Measurements from ENCODE around the gene ZNF442. TPM values are rescaled to one million over a fixed set of nuclear protein-coding genes. Genes with fewer than 3 reads are reported as not detected.
"Not testable (repeated sequence)": the region's sequence is repeated elsewhere in the genome, so short reads cannot be mapped to it uniquely, and the experiment has no call there.

ZNF442 gene
- total and polyA plus RNA-seq, 2 donors = 1.9 to 3.8 TPM

DNA sequence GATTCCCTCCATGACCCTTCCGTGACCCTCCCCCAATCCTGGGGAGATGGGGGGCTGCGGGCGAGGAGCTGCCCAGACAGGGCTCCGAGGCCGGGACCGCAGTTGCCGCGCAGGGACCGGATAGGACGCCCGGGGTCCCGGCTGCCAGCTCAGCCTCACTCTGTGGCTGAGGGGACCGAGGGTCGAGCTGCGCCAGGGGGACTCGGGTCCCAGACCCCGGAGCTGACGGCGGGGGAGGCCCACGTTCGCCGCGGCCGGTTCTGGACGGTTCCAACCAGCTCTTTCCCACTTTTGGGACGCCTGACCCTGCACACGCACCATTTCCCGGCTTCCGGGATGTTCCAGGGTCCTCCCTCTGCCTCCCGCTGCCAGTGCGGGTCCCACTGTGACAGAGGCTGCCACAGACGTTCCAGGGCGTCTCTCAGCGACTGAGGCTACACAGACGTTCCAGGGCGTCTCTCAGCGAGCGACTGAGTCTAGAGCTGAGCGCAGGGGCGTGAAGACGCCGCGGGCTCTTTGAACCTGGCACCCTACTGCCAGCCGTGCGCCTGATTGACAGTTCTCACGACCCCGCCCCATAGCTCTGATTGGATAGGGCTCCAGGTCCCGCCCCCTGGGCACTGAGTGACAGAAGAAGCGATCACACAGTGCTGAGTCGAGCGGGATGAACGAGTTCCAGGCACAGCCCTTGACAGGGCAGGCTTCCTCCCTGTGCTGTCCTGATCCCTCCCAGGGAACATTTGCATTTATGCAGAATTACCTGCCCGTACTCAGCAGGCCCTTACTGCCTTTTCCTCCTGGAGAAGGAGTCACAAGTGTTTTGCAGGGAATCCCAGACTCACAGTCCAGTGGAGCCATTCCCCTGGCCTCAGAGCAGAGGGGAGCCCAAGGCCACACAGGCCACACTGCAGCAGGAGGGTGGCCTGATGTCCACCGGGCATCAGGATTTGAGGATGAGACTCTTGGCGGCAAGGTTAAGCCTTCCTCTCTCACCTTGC is 32.0 kb downstream of the ZNF442 start, which contains the start of gene ZNF563:
ZNF563 (minus strand) TSS at position 472 of the 998 bp plus-strand sequence; CDS start at position 321, 151 bp downstream.
- WGBS = 3% methylated on average over 55 of the region's 55 CpGs
- peaks cover 20 to 23% of the 10 kb centered on the region in 2 donors for H3K4me1 ChIP-seq (ENCODE audit: control insufficient read depth in 2 of 2, insufficient read depth in 2 of 2, low read length in 2 of 2)
- H3K4me3 ChIP-seq (ENCODE audit: low read length in 2 of 2) = peak within 1 kb of the TSS; percentile 84 to 92
- peaks cover 0 to 1% of the 10 kb centered on the region in 2 donors for H3K9me3 ChIP-seq (ENCODE audit: control insufficient read depth in 2 of 2, insufficient read depth in 1 of 2, low read length in 1 of 2)
- no peaks in the 10 kb centered on the region for H3K36me3 ChIP-seq (ENCODE audit: control insufficient read depth in 2 of 2, insufficient read depth in 2 of 2, low read length in 1 of 2)
- H3K27me3 ChIP-seq (ENCODE audit: control insufficient read depth in 2 of 2, insufficient read depth in 1 of 2, low read length in 1 of 2) = no peaks in the 10 kb centered on the region
- DNase-seq (ENCODE audit: low read depth in 6 of 9, low spot score in 9 of 9) = peak; percentile 95 to 99 (median 98)
- H3K27ac ChIP-seq (ENCODE audit: low read depth in 1 of 2, low read length in 1 of 2) = peak within 1 kb of the TSS; percentile 93 to 97

DNA sequence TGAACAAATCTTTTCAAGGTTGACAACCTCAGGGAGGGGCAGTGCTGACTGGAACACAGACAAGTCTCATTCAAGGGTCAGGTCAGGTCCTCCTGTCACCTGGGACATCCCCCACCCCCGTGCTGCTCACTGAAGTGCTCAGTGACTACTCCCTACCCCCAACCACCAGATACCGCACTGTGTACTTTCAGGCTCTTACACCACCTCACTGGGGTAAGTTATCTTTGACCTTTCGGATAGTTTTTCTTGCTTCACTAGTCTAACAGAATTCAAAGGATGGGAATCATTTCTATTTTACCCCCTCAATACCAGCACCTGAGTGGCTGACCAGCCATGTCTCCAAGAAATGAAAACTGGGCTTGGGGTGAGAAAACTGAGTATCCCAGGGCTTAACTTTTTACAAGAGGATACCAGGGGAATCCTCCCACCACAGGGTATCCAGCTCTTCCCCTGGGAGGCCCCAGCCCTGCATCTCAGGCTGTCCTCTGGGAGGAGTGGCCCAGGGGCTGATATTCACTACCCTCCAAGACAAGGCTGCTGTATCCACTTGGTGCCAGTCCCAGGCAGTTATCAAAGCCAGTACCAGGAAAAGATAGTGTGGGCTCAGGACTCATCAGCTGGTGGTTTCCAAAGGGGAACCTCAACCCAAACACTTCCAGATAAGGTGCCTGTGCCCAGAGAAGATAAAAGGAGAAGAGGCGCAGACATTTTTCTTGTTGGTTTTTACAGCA is 34.1 kb downstream of the ZNF442 start:
- WGBS = 61% methylated on average over 4 of the region's 4 CpGs
- no peaks in the 10 kb centered on the region for H3K27me3 ChIP-seq (ENCODE audit: control insufficient read depth in 2 of 2, insufficient read depth in 1 of 2, low read length in 1 of 2)
- H3K4me3 ChIP-seq (ENCODE audit: low read length in 2 of 2) = no peak overlapping the region
- DNase-seq (ENCODE audit: low read depth in 6 of 9, low spot score in 9 of 9) = peak in 5 of 9 donors; percentile 26 to 61 (median 28)
- H3K36me3 ChIP-seq (ENCODE audit: control insufficient read depth in 2 of 2, insufficient read depth in 2 of 2, low read length in 1 of 2) = no peaks in the 10 kb centered on the region
- H3K4me1 ChIP-seq (ENCODE audit: control insufficient read depth in 2 of 2, insufficient read depth in 2 of 2, low read length in 2 of 2) = peaks cover 20 to 23% of the 10 kb centered on the region in 2 donors
- peaks cover 0 to 1% of the 10 kb centered on the region in 2 donors for H3K9me3 ChIP-seq (ENCODE audit: control insufficient read depth in 2 of 2, insufficient read depth in 1 of 2, low read length in 1 of 2)
- peak overlapping the region in 1 of 2 donors; percentile 20 for H3K27ac ChIP-seq (ENCODE audit: low read depth in 1 of 2, low read length in 1 of 2)

DNA sequence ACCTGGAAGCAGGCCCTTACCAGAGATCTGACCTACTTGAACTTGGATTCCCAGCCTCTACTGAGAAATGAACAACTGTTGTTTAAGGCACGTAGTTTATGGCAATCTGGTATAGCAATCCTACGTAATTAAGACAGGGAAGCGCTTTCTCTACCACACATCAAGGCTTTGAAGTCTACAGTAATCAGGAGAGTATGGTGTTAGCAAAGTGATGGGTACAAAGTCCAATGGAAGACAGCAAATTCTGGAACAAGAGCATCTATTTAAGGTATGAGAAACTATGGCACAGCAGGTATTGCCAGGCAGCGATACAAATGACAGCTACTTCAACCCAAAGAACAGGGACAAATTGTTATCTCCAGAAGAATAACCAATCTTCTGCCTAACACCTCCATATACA is 35.1 kb downstream of the ZNF442 start:
- Histone ChIP-seq H3K4me1 (ENCODE audit: control insufficient read depth in 2 of 2, insufficient read depth in 2 of 2, low read length in 2 of 2) (peaks cover 20 to 23% of the 10 kb centered on the region in 2 donors), H3K27me3 (ENCODE audit: control insufficient read depth in 2 of 2, insufficient read depth in 1 of 2, low read length in 1 of 2) (no peaks in the 10 kb centered on the region), H3K27ac (ENCODE audit: low read depth in 1 of 2, low read length in 1 of 2) (no peak overlapping the region), H3K36me3 (ENCODE audit: control insufficient read depth in 2 of 2, insufficient read depth in 2 of 2, low read length in 1 of 2) (no peaks in the 10 kb centered on the region), H3K9me3 (ENCODE audit: control insufficient read depth in 2 of 2, insufficient read depth in 1 of 2, low read length in 1 of 2) (peaks cover 0 to 1% of the 10 kb centered on the region in 2 donors), H3K4me3 (ENCODE audit: low read length in 2 of 2) (no peak overlapping the region)
- 98% methylated on average over 4 of the region's 4 CpGs for WGBS
- DNase-seq (ENCODE audit: low read depth in 6 of 9, low spot score in 9 of 9) = no peak

DNA sequence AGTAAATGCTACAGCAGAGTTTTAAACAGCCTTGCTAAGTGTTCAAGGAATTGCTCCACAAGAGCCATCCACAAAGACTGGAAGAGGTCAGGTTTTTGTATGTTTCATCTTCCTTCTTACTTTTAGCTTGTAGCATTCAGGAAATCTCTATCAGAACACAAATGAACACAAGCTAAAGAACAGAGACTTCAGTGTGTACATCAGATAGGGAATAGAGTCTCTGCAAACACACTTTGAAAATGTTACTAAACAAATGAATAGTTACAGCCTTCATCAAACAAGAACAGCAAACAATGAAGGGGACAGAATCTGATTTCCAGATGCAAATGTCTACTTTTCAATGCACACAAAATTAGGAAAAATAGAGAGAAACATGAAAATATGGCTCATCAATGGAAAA is 39.8 kb downstream of the ZNF442 start:
- H3K27ac ChIP-seq (ENCODE audit: low read depth in 1 of 2, low read length in 1 of 2) = no peak overlapping the region
- peaks cover 0 to 3% of the 10 kb centered on the region in 2 donors for H3K9me3 ChIP-seq (ENCODE audit: control insufficient read depth in 2 of 2, insufficient read depth in 1 of 2, low read length in 1 of 2)
- DNase-seq (ENCODE audit: low read depth in 6 of 9, low spot score in 9 of 9) = no peak
- H3K4me3 ChIP-seq (ENCODE audit: low read length in 2 of 2) = no peak overlapping the region
- H3K27me3 ChIP-seq (ENCODE audit: control insufficient read depth in 2 of 2, insufficient read depth in 1 of 2, low read length in 1 of 2) = no peaks in the 10 kb centered on the region
- H3K36me3 ChIP-seq (ENCODE audit: control insufficient read depth in 2 of 2, insufficient read depth in 2 of 2, low read length in 1 of 2) = peaks cover 8 to 11% of the 10 kb centered on the region in 2 donors
- H3K4me1 ChIP-seq (ENCODE audit: control insufficient read depth in 2 of 2, insufficient read depth in 2 of 2, low read length in 2 of 2) = no peaks in the 10 kb centered on the region

DNA sequence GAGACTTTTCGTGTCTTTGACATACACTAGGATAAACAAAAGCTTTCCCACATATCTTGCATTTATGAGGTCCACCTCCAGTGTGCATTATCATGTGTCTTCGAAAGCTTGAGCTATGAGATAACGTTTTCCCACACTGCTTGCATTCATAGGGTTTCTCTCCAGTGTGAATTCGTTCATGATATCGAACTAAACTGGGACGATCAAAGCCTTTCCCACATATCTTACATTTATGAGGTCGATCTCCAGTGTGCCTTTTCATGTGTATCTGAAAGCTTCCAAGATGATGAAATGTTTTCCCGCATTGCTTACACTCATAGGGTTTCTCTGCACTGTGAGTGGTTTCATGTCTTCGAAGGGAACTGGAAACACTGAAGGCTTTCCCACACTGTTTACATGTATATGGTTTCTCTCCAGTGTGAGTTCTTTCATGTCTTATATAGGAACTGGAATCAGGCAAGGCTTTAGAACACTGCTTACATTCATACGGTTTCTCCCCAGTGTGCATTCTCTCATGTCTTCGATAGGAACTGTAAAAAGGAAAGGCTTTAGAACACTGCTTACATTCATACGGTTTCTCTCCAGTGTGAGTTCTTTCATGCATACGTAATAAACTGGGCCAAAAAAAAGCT is 46.6 kb downstream of the ZNF442 start:
- 98% methylated on average over 13 of the region's 13 CpGs for WGBS
- peaks cover 1 to 10% of the 10 kb centered on the region in 2 donors for H3K9me3 ChIP-seq (ENCODE audit: control insufficient read depth in 2 of 2, insufficient read depth in 1 of 2, low read length in 1 of 2)
- H3K27ac ChIP-seq (ENCODE audit: low read depth in 1 of 2, low read length in 1 of 2) = no peak overlapping the region
- no peaks in the 10 kb centered on the region for H3K27me3 ChIP-seq (ENCODE audit: control insufficient read depth in 2 of 2, insufficient read depth in 1 of 2, low read length in 1 of 2)
- no peaks in the 10 kb centered on the region for H3K4me1 ChIP-seq (ENCODE audit: control insufficient read depth in 2 of 2, insufficient read depth in 2 of 2, low read length in 2 of 2)
- no peak overlapping the region for H3K4me3 ChIP-seq (ENCODE audit: low read length in 2 of 2)
- no peak for DNase-seq (ENCODE audit: low read depth in 6 of 9, low spot score in 9 of 9)
- peaks cover 29 to 33% of the 10 kb centered on the region in 2 donors for H3K36me3 ChIP-seq (ENCODE audit: control insufficient read depth in 2 of 2, insufficient read depth in 2 of 2, low read length in 1 of 2)

DNA sequence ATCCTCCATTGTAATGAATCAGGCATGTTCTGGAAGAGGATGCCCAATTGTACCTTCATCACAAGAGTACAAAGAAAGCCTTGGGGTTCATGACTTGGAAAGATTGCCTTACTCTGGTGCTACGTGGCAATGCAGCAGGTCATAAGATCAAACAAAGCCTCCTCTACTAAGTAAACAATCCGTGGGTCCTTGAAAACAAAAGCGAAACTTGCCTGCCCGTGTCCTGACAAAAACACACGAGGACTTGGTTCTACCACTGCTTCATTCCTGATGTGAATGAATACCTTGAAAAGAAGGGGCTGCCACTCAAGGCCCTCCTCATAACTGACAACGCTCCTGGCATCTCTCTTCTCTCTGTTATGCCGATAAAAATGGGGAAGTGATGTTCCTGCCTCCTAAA is 50.9 kb downstream of the ZNF442 start:
- no peak overlapping the region for H3K27ac ChIP-seq (ENCODE audit: low read depth in 1 of 2, low read length in 1 of 2)
- DNase-seq (ENCODE audit: low read depth in 6 of 9, low spot score in 9 of 9) = no peak
- 91% methylated on average over 7 of the region's 7 CpGs for WGBS

DNA sequence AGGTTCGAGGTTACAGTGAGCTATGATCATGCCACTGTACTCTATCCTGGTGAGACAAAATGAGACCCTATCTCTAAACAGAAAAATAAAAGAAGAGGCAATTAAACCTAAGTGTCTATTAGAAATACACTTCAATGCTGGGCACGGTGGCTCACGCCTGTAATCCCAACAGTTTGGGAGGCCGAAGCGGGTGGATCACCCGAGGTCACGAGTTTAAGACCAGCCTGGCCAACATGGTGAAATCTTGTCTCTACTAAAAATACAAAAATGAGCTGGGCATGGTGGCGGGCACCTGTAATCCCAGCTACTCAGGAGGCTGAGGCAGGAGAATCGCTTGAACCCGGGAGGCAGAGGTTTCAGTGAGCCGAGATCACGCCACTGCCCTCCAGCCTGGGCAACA is 56.6 kb downstream of the ZNF442 start:
- H3K9me3 ChIP-seq (ENCODE audit: control insufficient read depth in 2 of 2, insufficient read depth in 1 of 2, low read length in 1 of 2); DNase-seq (ENCODE audit: low read depth in 6 of 9, low spot score in 9 of 9); H3K27ac ChIP-seq (ENCODE audit: low read depth in 1 of 2, low read length in 1 of 2); H3K4me1 ChIP-seq (ENCODE audit: control insufficient read depth in 2 of 2, insufficient read depth in 2 of 2, low read length in 2 of 2); H3K27me3 ChIP-seq (ENCODE audit: control insufficient read depth in 2 of 2, insufficient read depth in 1 of 2, low read length in 1 of 2); H3K36me3 ChIP-seq (ENCODE audit: control insufficient read depth in 2 of 2, insufficient read depth in 2 of 2, low read length in 1 of 2); H3K4me3 ChIP-seq (ENCODE audit: low read length in 2 of 2): not testable (repeated sequence)
- WGBS = 98% methylated on average over 12 of the region's 12 CpGs

More for the DNA sequence above, 50.9 kb downstream of the ZNF442 start:
- Histone ChIP-seq H3K4me1 (ENCODE audit: control insufficient read depth in 2 of 2, insufficient read depth in 2 of 2, low read length in 2 of 2) (no peaks in the 10 kb centered on the region), H3K27me3 (ENCODE audit: control insufficient read depth in 2 of 2, insufficient read depth in 1 of 2, low read length in 1 of 2) (no peaks in the 10 kb centered on the region), H3K36me3 (ENCODE audit: control insufficient read depth in 2 of 2, insufficient read depth in 2 of 2, low read length in 1 of 2) (peaks cover 11 to 15% of the 10 kb centered on the region in 2 donors), H3K9me3 (ENCODE audit: control insufficient read depth in 2 of 2, insufficient read depth in 1 of 2, low read length in 1 of 2) (peaks cover 1 to 4% of the 10 kb centered on the region in 2 donors), H3K4me3 (ENCODE audit: low read length in 2 of 2) (no peak overlapping the region)
